Right atrium auricular region (tissue), 2 donors: ENCODE data around the gene EML3. TPM values are rescaled to one million over a fixed set of nuclear protein-coding genes. Genes with fewer than 3 reads are reported as not detected.
"Not testable (repeated sequence)": the region's sequence is repeated elsewhere in the genome, so short reads cannot be mapped to it uniquely, and the experiment has no call there.

Source experiments
- DNase-seq: peaks from one replicate; pipeline ENCODE4 v3.0.0-alpha.2; 2019; ENCODE audit warnings: low spot score
- H3K27ac ChIP-seq, 2 donors: fragments of 200-600 bp; sonication (generic); 1 replicate in 1 of 2; 2 replicates in 1 of 2; pipeline ENCODE4 v1.5.1; 2016 to 2019
- H3K27me3 ChIP-seq, 2 donors: fragments of 200-600 bp; sonication (generic); one replicate each; pipeline versions ENCODE4 v1.5.1 to v1.6.0; 2017 to 2019
- H3K36me3 ChIP-seq: fragments of 200-600 bp; sonication (generic); one replicate; pipeline ENCODE4 v1.5.1; 2016
- H3K4me1 ChIP-seq, 2 donors: fragments of 200-600 bp; sonication (generic); one replicate each; pipeline versions ENCODE4 v1.5.1 to v1.6.0; 2017 to 2019
- H3K4me3 ChIP-seq, 2 donors: fragments of 200-600 bp; sonication (generic); 1 replicate in 1 of 2; 2 replicates in 1 of 2; pipeline ENCODE4 v1.5.1; 2017 to 2019; ENCODE audit warnings: mild to moderate bottlenecking in 1 of 2, moderate library complexity in 1 of 2
- H3K9me3 ChIP-seq, 2 donors: fragments of 200-600 bp; sonication (generic); one replicate each; pipeline ENCODE4 v1.5.1; 2019
- total RNA-seq, 2 donors: library from RNA; depleted of rRNA; stranded (reverse); fragments of >200 nt; gene quantifications; one replicate each; pipeline ENCODE4 v1.1.0, GENCODE V29; 2016
- TF ChIP-seq, protein P1 (sequence below), 2 donors: fragments of 200-600 bp; sonication (generic); IDR thresholded peaks; one replicate each; pipeline ENCODE4 v1.5.1; 2019; ENCODE audit warnings: antibody characterized with exemption in 2 of 2

Gene EML3
- total RNA-seq, 2 donors from 2014 or later = 15.8 to 21.3 TPM

DNA sequence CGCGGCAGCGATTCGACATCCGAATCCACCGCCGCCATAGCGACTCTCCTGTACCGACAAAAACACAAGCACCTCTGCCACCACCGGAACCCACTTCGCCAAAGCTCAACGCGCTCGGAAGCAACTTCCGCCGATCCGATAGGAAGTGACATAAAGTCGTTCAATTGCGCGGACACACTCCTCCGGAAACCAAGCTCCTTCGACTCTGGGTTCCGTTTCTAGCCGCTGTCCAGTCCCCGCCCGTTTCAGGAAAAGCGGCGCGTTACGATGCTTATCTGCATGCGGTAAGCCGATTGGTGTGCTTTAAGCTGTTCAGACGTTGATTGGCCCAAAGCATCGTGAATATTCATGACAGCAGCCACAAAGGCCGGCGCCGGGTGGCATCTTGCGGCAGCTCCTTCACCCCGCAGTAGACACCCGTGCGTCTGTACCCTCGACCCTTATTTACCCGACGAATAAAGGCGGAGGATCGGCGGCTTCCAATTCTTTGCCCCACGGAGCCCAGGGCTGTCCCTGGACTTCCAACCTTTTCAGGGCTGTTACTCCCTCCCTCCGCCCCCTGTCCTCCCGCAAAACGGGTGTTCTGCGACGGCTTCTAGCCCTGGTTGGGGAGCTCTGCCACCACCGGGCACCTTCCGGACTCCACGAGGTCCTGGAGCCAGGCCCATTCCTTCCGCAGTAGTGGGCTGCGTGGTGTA lies 21.0 kb downstream of the EML3 start, which contains the start of gene TUT1:
Gene TUT1 (minus strand): TSS at position 76 of the 698 bp plus-strand sequence. CDS start 38 bp downstream, at position 38.
- no peaks in the 10 kb centered on the region for H3K27me3 ChIP-seq
- peaks cover 0 to 24% of the 10 kb centered on the region in 2 donors for H3K4me1 ChIP-seq
- no peaks in the 10 kb centered on the region for H3K9me3 ChIP-seq
- peak within 1 kb of the TSS; percentile 96 to 97 for H3K27ac ChIP-seq
- H3K4me3 ChIP-seq = peak within 1 kb of the TSS; percentile 71 to 81
- TF ChIP-seq, protein P1, sequence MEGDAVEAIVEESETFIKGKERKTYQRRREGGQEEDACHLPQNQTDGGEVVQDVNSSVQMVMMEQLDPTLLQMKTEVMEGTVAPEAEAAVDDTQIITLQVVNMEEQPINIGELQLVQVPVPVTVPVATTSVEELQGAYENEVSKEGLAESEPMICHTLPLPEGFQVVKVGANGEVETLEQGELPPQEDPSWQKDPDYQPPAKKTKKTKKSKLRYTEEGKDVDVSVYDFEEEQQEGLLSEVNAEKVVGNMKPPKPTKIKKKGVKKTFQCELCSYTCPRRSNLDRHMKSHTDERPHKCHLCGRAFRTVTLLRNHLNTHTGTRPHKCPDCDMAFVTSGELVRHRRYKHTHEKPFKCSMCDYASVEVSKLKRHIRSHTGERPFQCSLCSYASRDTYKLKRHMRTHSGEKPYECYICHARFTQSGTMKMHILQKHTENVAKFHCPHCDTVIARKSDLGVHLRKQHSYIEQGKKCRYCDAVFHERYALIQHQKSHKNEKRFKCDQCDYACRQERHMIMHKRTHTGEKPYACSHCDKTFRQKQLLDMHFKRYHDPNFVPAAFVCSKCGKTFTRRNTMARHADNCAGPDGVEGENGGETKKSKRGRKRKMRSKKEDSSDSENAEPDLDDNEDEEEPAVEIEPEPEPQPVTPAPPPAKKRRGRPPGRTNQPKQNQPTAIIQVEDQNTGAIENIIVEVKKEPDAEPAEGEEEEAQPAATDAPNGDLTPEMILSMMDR (IDR thresholded peaks at IDR 0.05) = peak in 1 of 2 donors; percentile 23
- H3K36me3 ChIP-seq = peaks cover 55% of the 10 kb centered on the region
- peak; percentile 99 for DNase-seq

DNA sequence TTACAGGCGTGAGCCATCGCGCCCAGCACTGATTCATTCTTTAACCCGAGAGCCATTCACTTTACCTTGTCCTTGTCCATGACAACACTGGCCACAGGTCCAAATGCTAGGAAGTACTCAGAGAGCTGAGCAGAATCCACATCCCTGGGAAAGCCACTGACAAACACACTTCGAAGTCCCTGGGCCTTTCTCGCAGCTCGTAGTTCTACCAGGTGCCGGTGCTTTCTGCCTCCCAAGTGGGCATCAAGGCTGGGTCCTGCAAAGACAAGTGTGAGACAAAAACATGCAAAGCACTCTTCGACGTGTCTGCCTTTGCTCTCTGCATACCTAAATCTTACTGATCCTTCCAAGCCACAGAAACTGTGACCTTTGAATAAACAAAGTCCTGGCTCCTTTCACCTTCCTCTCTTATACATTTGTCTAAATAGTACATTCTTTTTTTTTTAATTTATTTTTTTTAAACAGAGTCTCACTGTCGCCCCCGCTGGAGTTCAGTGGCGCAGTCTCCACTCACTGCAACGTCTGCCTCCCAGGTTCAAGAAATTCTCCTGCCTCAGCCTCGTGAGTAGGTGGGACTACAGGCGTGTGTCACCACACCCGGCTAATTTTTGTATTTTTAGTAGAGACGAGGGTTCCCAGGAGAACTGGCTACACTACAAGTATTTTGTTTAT lies 23.5 kb downstream of the EML3 start:
- Histone ChIP-seq H3K4me1 (peaks cover 0 to 24% of the 10 kb centered on the region in 2 donors), H3K9me3 (no peaks in the 10 kb centered on the region), H3K36me3 (peaks cover 47% of the 10 kb centered on the region), H3K27me3 (no peaks in the 10 kb centered on the region), H3K4me3 (no peak overlapping the region), H3K27ac (no peak overlapping the region)
- TF ChIP-seq, protein P1 (IDR thresholded peaks at IDR 0.05) = no peak
- DNase-seq = no peak

DNA sequence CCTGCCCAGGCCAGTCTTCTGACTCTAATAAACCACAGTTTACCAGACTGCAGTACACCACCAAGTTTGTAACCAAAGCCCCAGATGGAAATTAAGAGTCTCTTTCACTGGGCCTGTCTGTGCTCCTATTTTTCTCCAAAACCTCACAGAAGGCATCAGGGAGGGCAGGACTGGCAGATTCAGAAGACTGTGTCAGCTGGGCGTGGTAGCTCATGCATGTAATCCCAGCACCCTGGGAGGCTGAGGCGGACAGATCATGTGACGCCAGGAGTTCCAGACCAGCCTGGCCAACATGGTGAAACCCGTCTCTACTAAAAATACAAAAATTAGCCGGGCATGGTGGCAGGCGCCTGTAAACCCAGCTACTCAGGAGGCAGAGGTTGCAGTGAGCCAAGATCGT lies 27.2 kb downstream of the EML3 start:
- peaks cover 54% of the 10 kb centered on the region for H3K36me3 ChIP-seq
- H3K4me3 ChIP-seq, H3K27me3 ChIP-seq, H3K27ac ChIP-seq, DNase-seq, H3K4me1 ChIP-seq, H3K9me3 ChIP-seq: not testable (repeated sequence)

DNA sequence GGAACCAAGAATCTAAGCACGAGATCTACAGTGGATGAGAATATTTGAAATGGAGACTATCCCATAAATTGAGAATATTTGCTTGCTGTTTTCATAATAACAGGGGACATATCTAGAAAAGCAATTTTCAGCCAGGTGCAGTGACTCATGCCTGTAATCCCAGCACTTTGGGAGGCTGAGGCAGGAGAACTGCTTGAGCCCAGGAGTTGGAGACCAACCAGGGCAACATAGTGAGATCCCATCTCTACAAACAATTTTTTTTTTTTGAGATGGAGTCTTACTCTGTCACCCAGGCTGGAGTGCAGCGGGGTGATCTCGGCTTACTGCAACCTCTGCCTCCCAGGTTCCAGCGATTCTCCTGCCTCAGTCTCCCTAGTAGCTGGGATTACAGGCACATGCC lies 30.8 kb downstream of the EML3 start:
- not testable (repeated sequence) for H3K4me1 ChIP-seq, H3K27me3 ChIP-seq, H3K27ac ChIP-seq, DNase-seq, H3K4me3 ChIP-seq, H3K9me3 ChIP-seq
- peaks cover 48% of the 10 kb centered on the region for H3K36me3 ChIP-seq

DNA sequence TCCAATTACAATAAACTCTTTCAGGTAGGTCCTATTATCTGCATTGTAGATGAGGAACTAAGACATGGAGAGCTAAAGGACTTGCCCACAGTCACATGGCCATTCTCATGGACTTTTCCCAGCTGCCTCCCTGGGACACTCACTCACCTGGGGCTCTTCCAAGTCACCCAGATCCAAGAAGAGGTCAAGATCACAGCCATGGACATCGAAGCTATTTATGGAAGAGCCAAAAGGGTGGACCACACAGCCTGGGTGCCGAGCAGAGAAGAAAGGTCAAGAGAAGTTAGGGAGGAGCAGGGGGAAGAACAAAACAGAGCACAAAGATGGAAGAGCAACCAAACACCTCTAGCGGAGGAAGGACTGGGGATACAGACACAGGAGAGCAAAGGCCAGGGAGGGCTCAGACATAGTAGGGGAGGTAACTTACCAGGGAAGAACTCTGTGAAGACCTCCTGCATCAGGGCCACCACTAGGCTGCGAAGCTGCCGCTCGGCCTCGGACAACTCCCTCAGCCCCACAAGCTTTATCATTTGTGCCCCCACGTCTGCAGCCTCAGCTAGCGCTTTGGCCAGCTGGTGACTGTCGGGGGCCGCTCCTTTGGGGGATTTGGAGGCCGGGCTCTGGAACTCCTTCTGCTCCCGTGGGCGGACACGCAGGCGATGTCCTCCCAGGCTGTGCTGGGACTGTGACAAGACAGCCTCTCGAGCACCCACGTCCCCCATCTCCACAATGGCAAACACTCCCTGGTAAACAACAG lies 31.4 kb downstream of the EML3 start:
- Histone ChIP-seq H3K4me3 (no peak overlapping the region), H3K27me3 (no peaks in the 10 kb centered on the region), H3K36me3 (peaks cover 49% of the 10 kb centered on the region), H3K9me3 (no peaks in the 10 kb centered on the region), H3K4me1 (peaks cover 0 to 8% of the 10 kb centered on the region in 2 donors), H3K27ac (no peak overlapping the region)
- DNase-seq = no peak
- TF ChIP-seq, protein P1 (IDR thresholded peaks at IDR 0.05) = no peak

DNA sequence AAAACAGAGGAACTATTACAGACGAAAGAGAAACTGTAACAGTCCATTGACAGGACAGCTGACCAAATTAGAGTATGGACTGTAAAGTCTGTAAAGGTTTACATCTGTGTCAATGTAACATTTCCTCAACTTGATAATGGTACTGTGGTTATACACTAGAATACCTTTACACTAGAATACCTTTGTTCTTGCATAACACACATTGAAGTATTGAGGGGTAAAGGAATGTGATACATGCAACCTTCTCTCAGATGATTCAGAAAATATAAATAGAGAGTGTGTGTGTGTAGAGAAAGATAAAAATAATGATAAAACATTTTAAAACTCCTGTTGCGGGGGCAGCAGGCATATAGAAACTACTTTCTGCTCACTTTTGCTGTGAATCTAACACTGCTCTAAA lies 33.3 kb downstream of the EML3 start:
- no peak for DNase-seq
- Histone ChIP-seq H3K27ac (no peak overlapping the region), H3K4me1 (peaks cover 0 to 25% of the 10 kb centered on the region in 2 donors), H3K9me3 (no peaks in the 10 kb centered on the region), H3K27me3 (no peaks in the 10 kb centered on the region), H3K36me3 (peaks cover 41% of the 10 kb centered on the region), H3K4me3 (no peak overlapping the region)
- TF ChIP-seq, protein P1 (IDR thresholded peaks at IDR 0.05) = no peak
